ENCODE measurements around the gene AK9.

GRCh38 chr6:109447087-109447486, 243.9 kb downstream of the AK9 start:
- TF ChIP-seq CTCF (conservative IDR thresholded peaks at IDR 0.05; ENCODE audit: low read length): no peak
- TF ChIP-seq EZH2phosphoT487 (IDR thresholded peaks at IDR 0.05; ENCODE audit: borderline replicate concordance): no peak
